ENCODE measurements around the gene TP53BP1.

TP53BP1 gene

GRCh38 chr15:43524254-43524845 is 31.4 kb upstream of the TP53BP1 start:
- H3K9ac ChIP-seq (ENCODE audit: insufficient read length, low read depth) = no peak overlapping the region
- H3K4me1 ChIP-seq (ENCODE audit: insufficient read depth, insufficient read length) = peaks cover 11% of the 10 kb centered on the region
- peaks cover 8% of the 10 kb centered on the region for H3K27me3 ChIP-seq (ENCODE audit: insufficient read depth, insufficient read length)
- peaks cover 81% of the 10 kb centered on the region for H3K36me3 ChIP-seq (ENCODE audit: insufficient read depth, insufficient read length, low read length)
- DNase-seq (ENCODE audit: low read depth, low spot score) = no peak
- no peaks in the 10 kb centered on the region for H3K9me3 ChIP-seq (ENCODE audit: insufficient read depth, low read length)
- TF ChIP-seq SUZ12 (IDR thresholded peaks at IDR 0.05; ENCODE audit: extremely low read depth, insufficient read depth, insufficient read length) = no peak
- TF ChIP-seq YY1 (IDR thresholded peaks at IDR 0.05; ENCODE audit: insufficient read depth, insufficient read length) = no peak
- H3K4me3 ChIP-seq (ENCODE audit: insufficient read length, low read depth) = no peak overlapping the region

GRCh38 chr15:43523646-43524045 is 30.7 kb upstream of the TP53BP1 start:
- Histone ChIP-seq H3K36me3 (ENCODE audit: insufficient read depth, insufficient read length, low read length) (peaks cover 76% of the 10 kb centered on the region), H3K4me1 (ENCODE audit: insufficient read depth, insufficient read length) (peaks cover 11% of the 10 kb centered on the region), H3K27me3 (ENCODE audit: insufficient read depth, insufficient read length) (peaks cover 15% of the 10 kb centered on the region), H3K9me3 (ENCODE audit: insufficient read depth, low read length) (no peaks in the 10 kb centered on the region), H3K4me3 (ENCODE audit: insufficient read length, low read depth) (no peak overlapping the region), H3K9ac (ENCODE audit: insufficient read length, low read depth) (no peak overlapping the region)
- DNase-seq (ENCODE audit: low read depth, low spot score) = no peak
- no peak for TF ChIP-seq SUZ12 (IDR thresholded peaks at IDR 0.05; ENCODE audit: extremely low read depth, insufficient read depth, insufficient read length)
- TF ChIP-seq YY1 (IDR thresholded peaks at IDR 0.05; ENCODE audit: insufficient read depth, insufficient read length) = no peak

GRCh38 chr15:43522247-43522646 is 29.3 kb upstream of the TP53BP1 start:
- H3K9me3 ChIP-seq (ENCODE audit: insufficient read depth, low read length) = no peaks in the 10 kb centered on the region
- H3K27me3 ChIP-seq (ENCODE audit: insufficient read depth, insufficient read length) = peaks cover 16% of the 10 kb centered on the region
- peaks cover 67% of the 10 kb centered on the region for H3K36me3 ChIP-seq (ENCODE audit: insufficient read depth, insufficient read length, low read length)
- no peak overlapping the region for H3K9ac ChIP-seq (ENCODE audit: insufficient read length, low read depth)
- no peak overlapping the region for H3K4me3 ChIP-seq (ENCODE audit: insufficient read length, low read depth)
- no peak for DNase-seq (ENCODE audit: low read depth, low spot score)
- TF ChIP-seq ZNF274 (IDR thresholded peaks at IDR 0.05; ENCODE audit: low read depth, low read length) = no peak
- no peak for TF ChIP-seq YY1 (IDR thresholded peaks at IDR 0.05; ENCODE audit: insufficient read depth, insufficient read length)
- TF ChIP-seq SUZ12 (IDR thresholded peaks at IDR 0.05; ENCODE audit: extremely low read depth, insufficient read depth, insufficient read length) = no peak
- peaks cover 3% of the 10 kb centered on the region for H3K4me1 ChIP-seq (ENCODE audit: insufficient read depth, insufficient read length)

- no peak for DNase-seq (ENCODE audit: low read depth, low spot score)
- H3K9me3 ChIP-seq (ENCODE audit: insufficient read depth, low read length) = no peaks in the 10 kb centered on the region
- H3K9ac ChIP-seq (ENCODE audit: insufficient read length, low read depth) = no peak overlapping the region
- H3K4me3 ChIP-seq (ENCODE audit: insufficient read length, low read depth) = no peak overlapping the region
- peaks cover 61% of the 10 kb centered on the region for H3K36me3 ChIP-seq (ENCODE audit: insufficient read depth, insufficient read length, low read length)
- peaks cover 16% of the 10 kb centered on the region for H3K27me3 ChIP-seq (ENCODE audit: insufficient read depth, insufficient read length)
- TF ChIP-seq SUZ12 (IDR thresholded peaks at IDR 0.05; ENCODE audit: extremely low read depth, insufficient read depth, insufficient read length) (no peak), YY1 (IDR thresholded peaks at IDR 0.05; ENCODE audit: insufficient read depth, insufficient read length) (no peak), ZNF274 (IDR thresholded peaks at IDR 0.05; ENCODE audit: low read depth, low read length) (no peak)
- no peaks in the 10 kb centered on the region for H3K4me1 ChIP-seq (ENCODE audit: insufficient read depth, insufficient read length)
These were observed 28.5 kb upstream of the TP53BP1 start for GRCh38 chr15:43521419-43521818.

- Histone ChIP-seq H3K4me3 (ENCODE audit: insufficient read length, low read depth) (no peak overlapping the region), H3K27me3 (ENCODE audit: insufficient read depth, insufficient read length) (peaks cover 16% of the 10 kb centered on the region), H3K36me3 (ENCODE audit: insufficient read depth, insufficient read length, low read length) (peaks cover 50% of the 10 kb centered on the region), H3K4me1 (ENCODE audit: insufficient read depth, insufficient read length) (no peaks in the 10 kb centered on the region), H3K9ac (ENCODE audit: insufficient read length, low read depth) (no peak overlapping the region), H3K9me3 (ENCODE audit: insufficient read depth, low read length) (no peaks in the 10 kb centered on the region)
- TF ChIP-seq SUZ12 (IDR thresholded peaks at IDR 0.05; ENCODE audit: extremely low read depth, insufficient read depth, insufficient read length) = no peak
- no peak for TF ChIP-seq YY1 (IDR thresholded peaks at IDR 0.05; ENCODE audit: insufficient read depth, insufficient read length)
- TF ChIP-seq ZNF274 (IDR thresholded peaks at IDR 0.05; ENCODE audit: low read depth, low read length) = no peak
- no peak for DNase-seq (ENCODE audit: low read depth, low spot score)
These were observed 27.2 kb upstream of the TP53BP1 start for GRCh38 chr15:43520138-43520537.

- TF ChIP-seq SUZ12 (IDR thresholded peaks at IDR 0.05; ENCODE audit: extremely low read depth, insufficient read depth, insufficient read length) (no peak), ZNF274 (IDR thresholded peaks at IDR 0.05; ENCODE audit: low read depth, low read length) (no peak), YY1 (IDR thresholded peaks at IDR 0.05; ENCODE audit: insufficient read depth, insufficient read length) (no peak)
- no peaks in the 10 kb centered on the region for H3K4me1 ChIP-seq (ENCODE audit: insufficient read depth, insufficient read length)
- H3K36me3 ChIP-seq (ENCODE audit: insufficient read depth, insufficient read length, low read length) = peaks cover 41% of the 10 kb centered on the region
- H3K9ac ChIP-seq (ENCODE audit: insufficient read length, low read depth) = no peak overlapping the region
- DNase-seq (ENCODE audit: low read depth, low spot score) = no peak
- no peak overlapping the region for H3K4me3 ChIP-seq (ENCODE audit: insufficient read length, low read depth)
- H3K27me3 ChIP-seq (ENCODE audit: insufficient read depth, insufficient read length) = peaks cover 16% of the 10 kb centered on the region
- no peaks in the 10 kb centered on the region for H3K9me3 ChIP-seq (ENCODE audit: insufficient read depth, low read length)
These were observed 26.2 kb upstream of the TP53BP1 start for GRCh38 chr15:43519196-43519595.

- H3K4me1 ChIP-seq (ENCODE audit: insufficient read depth, insufficient read length) = no peaks in the 10 kb centered on the region
- peak overlapping the region; percentile 70 for H3K9ac ChIP-seq (ENCODE audit: insufficient read length, low read depth)
- H3K9me3 ChIP-seq (ENCODE audit: insufficient read depth, low read length) = no peaks in the 10 kb centered on the region
- TF ChIP-seq ZNF274 (IDR thresholded peaks at IDR 0.05; ENCODE audit: low read depth, low read length) (no peak), SUZ12 (IDR thresholded peaks at IDR 0.05; ENCODE audit: extremely low read depth, insufficient read depth, insufficient read length) (no peak), YY1 (IDR thresholded peaks at IDR 0.05; ENCODE audit: insufficient read depth, insufficient read length) (no peak)
- H3K27me3 ChIP-seq (ENCODE audit: insufficient read depth, insufficient read length) = peaks cover 20% of the 10 kb centered on the region
- H3K4me3 ChIP-seq (ENCODE audit: insufficient read length, low read depth) = peak overlapping the region; percentile 58
- DNase-seq (ENCODE audit: low read depth, low spot score) = no peak
- peaks cover 32% of the 10 kb centered on the region for H3K36me3 ChIP-seq (ENCODE audit: insufficient read depth, insufficient read length, low read length)
These were observed 25.3 kb upstream of the TP53BP1 start for GRCh38 chr15:43518197-43518761.
